Neural progenitor cell (in vitro differentiated cells): ENCODE data around the gene GNAQ. TPM values are rescaled to one million over a fixed set of nuclear protein-coding genes. Genes with fewer than 3 reads are reported as not detected.

Source experiments
- DNase-seq: peaks from one replicate; pipeline ENCODE4 v3.0.0-alpha.2; 2016; ENCODE audit warnings: low spot score
- H2AFZ ChIP-seq: fragments of 200-600 bp; sonication (generic); replicated peaks from 2 replicates; pipeline ENCODE4 v1.6.1; 2016; ENCODE audit warnings: antibody characterized with exemption
- H3F3A ChIP-seq: fragments of 200-600 bp; sonication (generic); 2 replicates; pipeline ENCODE4 v1.6.1; 2016; ENCODE audit warnings: antibody characterized with exemption, low read depth
- H3K27ac ChIP-seq: fragments of 200-600 bp; sonication (generic); 2 replicates; pipeline ENCODE4 v1.5.1; 2016; ENCODE audit warnings: mild to moderate bottlenecking
- H3K27me3 ChIP-seq: fragments of 200-600 bp; sonication (generic); 2 replicates; pipeline ENCODE4 v1.6.1; 2016; ENCODE audit warnings: mild to moderate bottlenecking, moderate library complexity
- H3K36me3 ChIP-seq: fragments of 200-600 bp; sonication (generic); 2 replicates; pipeline ENCODE4 v1.5.1; 2016
- H3K4me1 ChIP-seq: fragments of 200-600 bp; sonication (generic); 2 replicates; pipeline ENCODE4 v1.6.1; 2016; ENCODE audit warnings: mixed run types
- H3K4me2 ChIP-seq: fragments of 200-600 bp; sonication (generic); 2 replicates; pipeline ENCODE4 v1.6.1; 2016
- H3K4me3 ChIP-seq: fragments of 200-600 bp; sonication (generic); 2 replicates; pipeline ENCODE4 v1.5.1; 2016
- H3K79me2 ChIP-seq: fragments of 200-600 bp; sonication (generic); 2 replicates; pipeline ENCODE4 v1.6.1; 2016; ENCODE audit warnings: low read depth
- H3K9ac ChIP-seq: fragments of 200-600 bp; sonication (generic); 2 replicates; pipeline ENCODE4 v1.6.1; 2016
- H3K9me3 ChIP-seq: fragments of 200-600 bp; sonication (generic); 2 replicates; pipeline ENCODE4 v1.5.1; 2016; ENCODE audit warnings: low read depth
- H4K20me1 ChIP-seq: fragments of 200-600 bp; sonication (generic); 2 replicates; pipeline ENCODE4 v1.6.1; 2016; ENCODE audit warnings: low read depth
- H3K27ac Mint-ChIP-seq: 3 replicates; pipeline ENCODE4 v1.8.0; 2021; ENCODE audit warnings: mixed read lengths
- H3K27me3 Mint-ChIP-seq: 2 replicates; pipeline ENCODE4 v1.8.0; 2022; ENCODE audit warnings: low read depth, mild to moderate bottlenecking, inconsistent platforms, moderate library complexity, mixed read lengths; ENCODE audit not compliant: insufficient read depth
- H3K36me3 Mint-ChIP-seq: 3 replicates; pipeline ENCODE4 v1.8.0; 2021; ENCODE audit warnings: mixed read lengths
- H3K4me1 Mint-ChIP-seq: 3 replicates; pipeline ENCODE4 v1.8.0; 2021; ENCODE audit warnings: mixed read lengths
- H3K4me3 Mint-ChIP-seq: 3 replicates; pipeline ENCODE4 v1.8.0; 2021; ENCODE audit warnings: mild to moderate bottlenecking, moderate library complexity, mixed read lengths
- H3K9me3 Mint-ChIP-seq: 3 replicates; pipeline ENCODE4 v1.8.0; 2020; ENCODE audit warnings: mixed read lengths
- CTCF ChIP-seq: fragments of 200-600 bp; sonication (generic); IDR thresholded peaks from 2 replicates; pipeline ENCODE4 v1.5.1; 2017; ENCODE audit warnings: antibody characterized with exemption, mild to moderate bottlenecking
- EZH2 ChIP-seq: fragments of 200-600 bp; sonication (generic); IDR thresholded peaks from 2 replicates; pipeline ENCODE4 v1.6.1; 2017; ENCODE audit warnings: antibody characterized with exemption, mild to moderate bottlenecking, moderate library complexity
- EZH2phosphoT487 ChIP-seq: fragments of 200-600 bp; sonication (generic); IDR thresholded peaks from 2 replicates; pipeline ENCODE4 v1.6.1; 2017; ENCODE audit warnings: antibody characterized with exemption
- total RNA-seq: library from RNA; depleted of rRNA; stranded (reverse); fragments of >200 nt; gene quantifications from 2 replicates; pipeline ENCODE4 v1.2.3, GENCODE V29; 2015; ENCODE audit warnings: low replicate concordance

The GNAQ gene
- total RNA-seq, 1 donor from 2014 or later, result 87.9 TPM

GRCh38 chr9:77771171-77771570 is 260.4 kb downstream of the GNAQ start:
- H3K27ac ChIP-seq, result no peak overlapping the region
- no peaks in the 10 kb centered on the region for H3K27me3 ChIP-seq
- Mint-ChIP-seq H3K36me3 (peaks cover 15% of the 10 kb centered on the region), H3K4me3 (no peak overlapping the region), H3K9me3 (peaks cover 3% of the 10 kb centered on the region), H3K27ac (no peak overlapping the region), H3K4me1 (no peaks in the 10 kb centered on the region), H3K27me3 (no peaks in the 10 kb centered on the region)
- TF ChIP-seq EZH2phosphoT487, result no peak
- TF ChIP-seq CTCF, result no peak
- no peak for TF ChIP-seq EZH2
- no peak overlapping the region for H3K4me3 ChIP-seq
- DNase-seq, result no peak
- no peaks in the 10 kb centered on the region for H3K36me3 ChIP-seq
- no peaks in the 10 kb centered on the region for H4K20me1 ChIP-seq
- no peaks in the 10 kb centered on the region for H3K9me3 ChIP-seq
- H3K4me2 ChIP-seq, result no peak overlapping the region
- H3K79me2 ChIP-seq, result no peaks in the 10 kb centered on the region
- H3K4me1 ChIP-seq, result peaks cover 6% of the 10 kb centered on the region
- no peak overlapping the region for H2AFZ ChIP-seq
- no peak overlapping the region for H3K9ac ChIP-seq
- no peaks in the 10 kb centered on the region for H3F3A ChIP-seq

DNA sequence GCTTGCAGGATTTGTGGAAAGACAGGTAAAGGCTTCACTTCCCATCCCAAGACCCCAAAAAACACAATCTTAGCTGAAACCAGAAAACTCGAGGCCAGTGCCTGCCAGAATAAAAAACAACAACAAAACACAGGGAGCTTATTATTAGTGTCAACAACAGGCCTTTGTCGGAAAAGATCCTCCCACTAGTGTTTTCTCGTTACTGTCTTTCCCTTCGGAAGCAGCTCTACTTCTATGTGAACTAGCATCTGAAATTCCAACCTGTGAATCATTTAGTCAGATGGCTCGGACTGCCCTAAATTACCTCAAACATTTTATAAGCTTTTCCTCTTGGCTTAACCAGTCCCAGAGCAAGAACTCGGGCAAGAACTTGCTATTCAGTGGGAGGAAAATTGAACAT is 261.3 kb downstream of the GNAQ start:
- Mint-ChIP-seq H3K4me1 (no peaks in the 10 kb centered on the region), H3K9me3 (peaks cover 3% of the 10 kb centered on the region), H3K36me3 (peaks cover 18% of the 10 kb centered on the region), H3K27ac (no peak overlapping the region), H3K27me3 (no peaks in the 10 kb centered on the region), H3K4me3 (no peak overlapping the region)
- Histone ChIP-seq H4K20me1 (no peaks in the 10 kb centered on the region), H3K9me3 (no peaks in the 10 kb centered on the region), H3K4me1 (peaks cover 6% of the 10 kb centered on the region), H3K79me2 (no peaks in the 10 kb centered on the region), H3K27me3 (no peaks in the 10 kb centered on the region), H3K9ac (no peak overlapping the region), H3F3A (no peaks in the 10 kb centered on the region), H3K4me2 (no peak overlapping the region), H3K4me3 (no peak overlapping the region), H3K27ac (no peak overlapping the region), H2AFZ (no peak overlapping the region), H3K36me3 (no peaks in the 10 kb centered on the region)
- DNase-seq, result no peak
- no peak for TF ChIP-seq CTCF
- no peak for TF ChIP-seq EZH2phosphoT487
- no peak for TF ChIP-seq EZH2

DNA sequence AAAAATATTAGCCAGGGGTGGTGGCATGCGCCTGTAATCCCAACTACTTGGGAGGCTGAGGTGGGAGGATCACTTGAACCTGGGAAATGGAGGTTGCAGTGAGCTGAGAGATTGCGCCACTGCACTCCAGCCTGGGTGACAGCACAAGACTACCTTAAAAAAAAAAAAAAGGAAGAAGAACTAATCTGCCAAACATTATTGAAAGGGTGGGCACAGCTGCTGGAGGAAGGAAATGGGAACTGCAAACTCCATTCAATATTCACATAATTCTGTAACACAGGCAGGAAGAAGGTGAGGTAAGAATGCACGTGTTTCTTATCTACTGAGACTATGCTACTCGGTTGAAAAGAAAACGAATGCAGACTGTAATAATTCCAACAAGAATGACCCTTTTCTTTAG is 262.4 kb downstream of the GNAQ start:
- Histone ChIP-seq H3K27me3 (no peaks in the 10 kb centered on the region), H3K9ac (no peak overlapping the region), H4K20me1 (no peaks in the 10 kb centered on the region), H3F3A (no peaks in the 10 kb centered on the region), H3K79me2 (no peaks in the 10 kb centered on the region), H2AFZ (no peak overlapping the region), H3K4me1 (peaks cover 6% of the 10 kb centered on the region), H3K36me3 (no peaks in the 10 kb centered on the region), H3K4me2 (no peak overlapping the region), H3K9me3 (no peaks in the 10 kb centered on the region), H3K4me3 (no peak overlapping the region), H3K27ac (no peak overlapping the region)
- peaks cover 24% of the 10 kb centered on the region for H3K36me3 Mint-ChIP-seq
- no peaks in the 10 kb centered on the region for H3K27me3 Mint-ChIP-seq
- H3K4me3 Mint-ChIP-seq, result no peak overlapping the region
- TF ChIP-seq CTCF, result no peak
- H3K27ac Mint-ChIP-seq, result no peak overlapping the region
- H3K9me3 Mint-ChIP-seq, result peaks cover 4% of the 10 kb centered on the region
- no peak for DNase-seq
- H3K4me1 Mint-ChIP-seq, result no peaks in the 10 kb centered on the region

GRCh38 chr9:77766587-77766986 is 265.0 kb downstream of the GNAQ start:
- H3K4me1 ChIP-seq, result peaks cover 6% of the 10 kb centered on the region
- H3F3A ChIP-seq, result no peaks in the 10 kb centered on the region
- Mint-ChIP-seq H3K4me3 (no peak overlapping the region), H3K9me3 (peaks cover 15% of the 10 kb centered on the region), H3K27ac (no peak overlapping the region), H3K36me3 (peaks cover 28% of the 10 kb centered on the region), H3K27me3 (peaks cover 3% of the 10 kb centered on the region), H3K4me1 (no peaks in the 10 kb centered on the region)
- DNase-seq, result no peak
- H3K36me3 ChIP-seq, result peaks cover 3% of the 10 kb centered on the region
- H2AFZ ChIP-seq, result no peak overlapping the region
- H3K4me2 ChIP-seq, result no peak overlapping the region
- H3K9me3 ChIP-seq, result no peaks in the 10 kb centered on the region
- TF ChIP-seq CTCF, result no peak
- no peak for TF ChIP-seq EZH2phosphoT487
- TF ChIP-seq EZH2, result no peak
- no peak overlapping the region for H3K4me3 ChIP-seq
- H3K79me2 ChIP-seq, result no peaks in the 10 kb centered on the region
- H4K20me1 ChIP-seq, result no peaks in the 10 kb centered on the region
- H3K9ac ChIP-seq, result no peak overlapping the region
- H3K27me3 ChIP-seq, result no peaks in the 10 kb centered on the region
- H3K27ac ChIP-seq, result no peak overlapping the region
